HFF-Myc (cell line): ENCODE data around the gene PHKB.

Experiments used
- DNase-seq: peaks from one replicate; pipeline ENCODE4 v3.0.0-alpha.2; 2011; ENCODE audit warnings: low read depth; ENCODE audit errors: extremely low read depth
- H3K4me3 ChIP-seq: replicated peaks from 2 replicates; pipeline ENCODE4 v1.5.1; 2011; ENCODE audit warnings: low read depth, mild to moderate bottlenecking, control low read depth, low read length
- CTCF ChIP-seq: IDR thresholded peaks from 2 replicates; pipeline ENCODE4 v1.5.1; 2012; ENCODE audit warnings: mild to moderate bottlenecking, low read depth, low read length, control low read depth; ENCODE audit errors: missing control alignments

The PHKB gene

GRCh38 chr16:47446431-47446830 lies 14.7 kb upstream of the PHKB start:
- no peak overlapping the region for H3K4me3 ChIP-seq
- no peak for DNase-seq
- TF ChIP-seq CTCF: no peak

DNA sequence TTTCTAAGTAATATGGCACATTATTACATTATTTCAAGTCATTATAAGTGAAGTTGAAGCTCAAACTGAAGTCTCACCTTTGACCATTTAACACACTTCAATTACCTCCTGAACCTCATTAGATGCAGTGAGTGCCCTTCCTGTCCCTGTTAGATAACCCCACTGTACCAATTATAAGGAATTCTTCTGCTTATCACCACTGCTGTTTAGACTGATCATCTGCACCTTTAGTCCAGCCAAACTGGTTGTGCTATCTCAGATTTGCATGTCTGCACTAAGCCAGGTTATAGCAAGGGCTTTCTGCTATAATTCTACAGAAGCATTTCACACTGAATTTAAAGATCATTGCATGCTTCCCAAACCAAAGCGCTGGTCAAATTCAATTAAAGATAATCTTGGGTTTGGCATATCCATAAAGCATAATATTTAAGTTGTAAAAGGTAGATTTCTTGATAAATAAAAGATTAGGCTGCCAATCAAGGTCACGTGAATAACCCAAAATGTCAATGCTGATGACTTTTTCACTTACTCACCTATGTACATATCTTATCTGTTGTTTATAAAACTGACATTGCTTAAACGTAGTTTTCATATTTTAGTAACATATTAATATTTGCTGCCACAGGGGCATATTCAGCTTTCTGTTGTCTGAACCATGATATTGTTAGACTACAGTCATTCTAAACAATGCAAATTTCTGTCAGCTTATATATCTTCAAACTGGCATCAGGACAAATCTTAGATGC lies 12.1 kb upstream of the PHKB start:
- DNase-seq: no peak
- TF ChIP-seq CTCF: no peak
- no peak overlapping the region for H3K4me3 ChIP-seq

GRCh38 chr16:47449788-47450187 lies 11.3 kb upstream of the PHKB start:
- TF ChIP-seq CTCF: no peak
- no peak for DNase-seq
- no peak overlapping the region for H3K4me3 ChIP-seq

- no peak for TF ChIP-seq CTCF
- no peak for DNase-seq
- H3K4me3 ChIP-seq: no peak overlapping the region
Measured at GRCh38 chr16:47458331-47458730, 2.8 kb upstream of the PHKB start.

- peak overlapping the region; percentile 71 for H3K4me3 ChIP-seq
- no peak for DNase-seq
Measured at GRCh38 chr16:47459603-47460002, 1.5 kb upstream of the PHKB start.

DNA sequence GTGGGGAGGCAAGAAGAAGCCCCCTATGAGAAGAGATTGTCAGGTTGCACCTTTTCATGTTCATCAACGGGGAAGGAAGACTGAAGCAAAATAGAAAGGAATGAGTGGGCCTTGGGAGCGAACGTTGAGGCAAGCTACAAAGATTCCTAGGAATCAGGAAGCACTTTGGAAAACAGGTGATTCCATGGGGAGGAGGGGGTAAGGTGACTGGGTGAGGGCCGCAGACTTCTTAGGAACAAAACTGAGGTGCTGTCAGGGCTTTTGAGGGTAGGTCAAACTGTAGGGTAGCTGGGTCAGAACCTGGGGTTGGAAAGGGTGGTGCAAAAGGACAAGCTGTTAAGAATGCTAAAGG lies 796 bp upstream of the PHKB start:
- peak overlapping the region; percentile 71 for H3K4me3 ChIP-seq
- no peak for TF ChIP-seq CTCF
- no peak for DNase-seq

More at GRCh38 chr16:47459603-47460002, 1.5 kb upstream of the PHKB start:
- TF ChIP-seq CTCF: no peak

DNA sequence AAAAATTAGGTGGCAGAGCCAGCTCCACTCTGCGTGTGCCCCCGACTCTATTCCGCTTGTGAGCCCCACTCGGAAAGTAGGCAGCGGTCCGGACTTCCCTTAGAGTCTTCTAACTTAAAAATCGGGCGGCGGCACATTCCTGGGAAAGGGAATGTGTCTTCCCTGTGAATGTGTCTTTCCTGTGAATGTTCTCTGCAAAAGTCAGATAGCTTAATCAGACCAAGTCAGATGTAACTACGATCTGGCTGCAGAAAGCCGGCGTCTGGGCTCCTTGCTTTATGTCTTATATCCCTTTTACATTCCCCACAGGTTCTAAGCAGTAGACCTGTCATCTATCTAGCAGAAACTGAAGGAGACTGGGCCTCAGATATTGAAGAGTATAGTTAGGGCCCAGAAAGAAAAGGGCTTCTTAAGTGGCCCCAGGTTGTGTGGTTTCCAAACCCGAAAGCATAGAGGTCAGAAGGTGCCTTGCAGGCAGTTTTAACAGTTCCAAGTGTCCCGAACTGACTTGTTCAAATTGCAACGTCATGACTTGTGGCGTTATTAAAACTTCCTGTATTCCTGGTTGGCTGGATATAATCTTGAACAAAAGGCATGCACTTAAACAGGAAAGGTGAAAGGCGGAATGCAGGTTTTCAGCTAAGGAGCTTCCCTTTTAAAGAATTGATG lies 601 bp downstream of the PHKB start:
- no peak for DNase-seq

More for the DNA sequence above, 601 bp downstream of the PHKB start:
- peak overlapping the region; percentile 71 for H3K4me3 ChIP-seq
- no peak for TF ChIP-seq CTCF
